K562 (cell line): Measurements from ENCODE around the gene GHRL. TPM values are rescaled to one million over a fixed set of nuclear protein-coding genes. Genes with fewer than 3 reads are reported as not detected.

Experiments used
- ATAC-seq: fragments of 200-7000 bp; cut with Tn5 transposase; 3 replicates; pipeline ENCODE4 v1.9.1; 2020; ENCODE audit warnings: moderate library complexity
- BruUV-seq: library from RNA; stranded (reverse); fragments of 400-500 nt; replicated peaks from 2 replicates; lab custom pipeline; 2021; lab: Mats Ljungman, UMichigan
- CTCF ChIA-PET: fragments of 300-600 bp; formaldehyde crosslinking; extraction: SDS; loops from one replicate; lab custom pipeline; 2021; ENCODE audit warnings: low intra/inter-chr PET ratio; lab: Yijun Ruan, JAX
- POLR2A ChIA-PET: fragments of 300-600, 350-650 bp; sonication (Branson Sonifier 250); formaldehyde crosslinking; extraction: SDS; loops from one replicate; lab custom pipeline; 2021; ENCODE audit warnings: antibody characterized with exemption, inconsistent platforms; lab: Yijun Ruan, JAX
- DNase-seq, 4 experiments: peaks; one replicate each; pipeline versions ENCODE4 v3.0.0 to v3.0.0-alpha.2; 2011 to 2018; ENCODE audit warnings: low spot score in 3 of 4, mixed read lengths in 3 of 4; ENCODE audit errors: extremely low read depth in 1 of 4
- FAIRE-seq: peaks from 2 replicates; lab custom pipeline; 2011; peaks lifted over from hg19 to GRCh38; lab: Jason Lieb, UNC
- H2AFZ ChIP-seq: 2 replicates; pipeline ENCODE4 v1.6.0; 2011; ENCODE audit warnings: low read depth, low read length, control low read depth, inconsistent platforms
- H3K27ac ChIP-seq: fragments of 200-600 bp; 3 replicates; pipeline ENCODE4 v1.8.0; 2011; ENCODE audit warnings: low read depth, mild to moderate bottlenecking, control low read depth, inconsistent platforms, low read length, moderate library complexity, mixed read lengths; ENCODE audit errors: extremely low read depth
- H3K27me3 ChIP-seq, 2 experiments: fragments of 300-600 bp in 1 of 2; 2 replicates in 1 of 2; 3 replicates in 1 of 2; pipeline versions ENCODE4 v1.6.0 to v1.8.0; 2011; ENCODE audit warnings: inconsistent platforms in 2 of 2, low read length in 2 of 2, mild to moderate bottlenecking in 1 of 2, mixed read lengths in 1 of 2, moderate library complexity in 1 of 2; ENCODE audit not compliant: control insufficient read depth in 2 of 2, insufficient read depth in 2 of 2
- H3K36me3 ChIP-seq: fragments of 300-600 bp; 3 replicates; pipeline ENCODE4 v1.8.0; 2011; ENCODE audit warnings: mild to moderate bottlenecking, low read length, inconsistent platforms; ENCODE audit not compliant: control insufficient read depth, insufficient read depth
- H3K4me1 ChIP-seq, 2 experiments: fragments of 200-600 bp in 1 of 2; replicated peaks in 1 of 2; 2 replicates in 1 of 2; 3 replicates in 1 of 2; pipeline versions ENCODE4 v1.5.1 to v1.8.0; 2011; ENCODE audit warnings: inconsistent platforms in 2 of 2, low read length in 2 of 2, mild to moderate bottlenecking in 1 of 2, mixed read lengths in 1 of 2, moderate library complexity in 1 of 2; ENCODE audit not compliant: control insufficient read depth in 2 of 2, insufficient read depth in 2 of 2
- H3K4me2 ChIP-seq: 2 replicates; pipeline ENCODE4 v1.6.1; 2011; ENCODE audit warnings: low read length, control low read depth, inconsistent platforms, mixed read lengths; ENCODE audit not compliant: insufficient read depth
- H3K4me3 ChIP-seq: fragments of 200-600 bp; sonication (generic), shearing (Covaris generic); 2 replicates; pipeline ENCODE4 v1.5.1; 2016; ENCODE audit warnings: control low read depth, inconsistent platforms
- H3K79me2 ChIP-seq: fragments of 200-600 bp; 3 replicates; pipeline ENCODE4 v1.8.0; 2011; ENCODE audit warnings: low read length, inconsistent platforms; ENCODE audit not compliant: control insufficient read depth, insufficient read depth
- H3K9ac ChIP-seq, 2 experiments: 2 replicates each; pipeline versions ENCODE4 v1.6.0 to v1.6.1; 2011; ENCODE audit warnings: low read depth in 2 of 2, low read length in 2 of 2, control low read depth in 1 of 2, inconsistent platforms in 1 of 2, mild to moderate bottlenecking in 1 of 2, mixed read lengths in 1 of 2; ENCODE audit not compliant: insufficient read depth in 1 of 2
- H3K9me1 ChIP-seq: one replicate; pipeline ENCODE4 v1.6.0; 2011; ENCODE audit warnings: inconsistent platforms, mild to moderate bottlenecking, low read length, moderate library complexity; ENCODE audit not compliant: control insufficient read depth, insufficient read depth
- H3K9me3 ChIP-seq: replicated peaks from 2 replicates; pipeline ENCODE4 v1.5.1; 2011; ENCODE audit warnings: low read depth, low read length, inconsistent platforms; ENCODE audit not compliant: control insufficient read depth, insufficient read depth
- H4K20me1 ChIP-seq: replicated peaks from 2 replicates; pipeline ENCODE4 v1.6.1; 2011; ENCODE audit warnings: low read length, inconsistent platforms, mixed read lengths; ENCODE audit not compliant: control insufficient read depth, insufficient read depth
- ATF2 ChIP-seq: sonication (generic); formaldehyde crosslinking; IDR thresholded peaks from 2 replicates; pipeline ENCODE4 v1.8.1; 2022; ENCODE audit warnings: missing genetic modification reagents
- ZNF740 ChIP-seq, 3 experiments: fragments of 200-800 bp in 1 of 3; sonication (Bioruptor generic) in 1 of 3; sonication (generic) in 1 of 3; formaldehyde crosslinking in 1 of 3; IDR thresholded peaks; 2 replicates each; pipeline versions ENCODE4 v1.6.1 to v1.8.0; 2016 to 2022; ENCODE audit warnings: mild to moderate bottlenecking in 2 of 3, missing compliant biosample characterization in 2 of 3, missing genetic modification characterization in 2 of 3, missing genetic modification reagents in 1 of 3
- WGBS: fragments of 100-300 bp; shearing (Covaris generic); methylation state at CpG from one replicate; pipeline ENCODE4 v1.1.6; 2016; ENCODE audit warnings: low coverage, mixed read lengths; ENCODE audit not compliant: insufficient coverage; ENCODE audit errors: missing lambda C conversion rate; 5-methylcytosine and 5-hydroxymethylcytosine counted together
- in situ Hi-C: fragments of 300-500 bp; cut with MboI; formaldehyde crosslinking; loops from 4 replicates; pipeline ENCODE4 v1.15.0; 2018; ENCODE audit warnings: inconsistent platforms, mixed read lengths
- intact Hi-C: fragments of 100-400 bp; cut with micrococcal nuclease; formaldehyde crosslinking; loops from 2 replicates; pipeline ENCODE4 v1.14.2; 2022
- polyA plus RNA-seq, 8 experiments: library from polyadenylated mRNA; depleted of rRNA in 4 of 8; stranded (reverse) in 5 of 8; unstranded in 3 of 8; fragments of >200 nt; fragmentation: Nextera tagmentation in 2 of 8; fragmentation: Illumina TruSeq in 1 of 8; extraction: Ambion mirVana in 2 of 8; extraction: Trizol in 1 of 8; gene quantifications; 2 replicates each; pipeline versions ENCODE4 v1.2.1 to v1.2.3, GENCODE V29; 2011 to 2014; ENCODE audit warnings: inconsistent platforms in 1 of 8, missing spikeins in 1 of 8
- total RNA-seq, 7 experiments: library from RNA; depleted of rRNA in 6 of 7; stranded (reverse); fragments of >200 nt in 6 of 7; fragmentation: Illumina TruSeq in 2 of 7; extraction: Trizol in 2 of 7; gene quantifications; 2 replicates each; pipeline versions ENCODE4 v1.2.1 to v1.2.3, GENCODE V29; 2011 to 2021; ENCODE audit warnings: low replicate concordance in 1 of 7

The GHRL gene
- total and polyA plus RNA-seq, 9 of the 15 experiments (the other 6 are each of a cell fraction or from before 2014, with no cell fraction given) = 0.08 to 0.29 (median 0.15) TPM; not detected in 5

- H3K36me3 ChIP-seq = no peaks in the 10 kb centered on the region; the same call in 2 of the 3 replicates
- H3K9ac ChIP-seq = no peak overlapping the region
- H3K4me3 ChIP-seq = no peak overlapping the region
- H2AFZ ChIP-seq = no peak overlapping the region
- WGBS = 59% methylated on average over 6 of the region's 6 CpGs
- H3K4me1 ChIP-seq = peaks cover 0 to 13% of the 10 kb centered on the region in 2 experiments; a peak in 4 of 5 replicates
- DNase-seq = no peak
- ChIA-PET POLR2A (no interaction called here), CTCF (no interaction called here)
- H3K27me3 ChIP-seq = no peaks in the 10 kb centered on the region
- in situ Hi-C loops = no loop called here
- TF ChIP-seq ATF2 (CRISPR knock-in tag) (no peak), ZNF740 (CRISPR knock-in tag; IDR thresholded peaks at IDR 0.05) (peak; percentile 31; the same call in 1 of the 2 replicates), ZNF740 (tag; IDR thresholded peaks at IDR 0.05) (no peak; a peak in 1 of 4 replicates)
- H4K20me1 ChIP-seq = no peaks in the 10 kb centered on the region
- no peak overlapping the region for H3K4me2 ChIP-seq
- no peaks in the 10 kb centered on the region for H3K79me2 ChIP-seq
- H3K27ac ChIP-seq = no peak overlapping the region
- H3K9me3 ChIP-seq = peaks cover 9% of the 10 kb centered on the region; the same call in 1 of the 2 replicates
- no TSS peak for BruUV-seq
- no peak for FAIRE-seq
- intact Hi-C loops = no loop called here
- H3K9me1 ChIP-seq = no peaks in the 10 kb centered on the region
- ATAC-seq = no peak
Measured at GRCh38 chr3:10240799-10241198, 51.9 kb downstream of the GHRL start.
